ENCODE results near the gene RPS6KB2.
"Not testable (repeated sequence)": the region's sequence is repeated elsewhere in the genome, so short reads cannot be mapped to it uniquely, and the experiment has no call there.

RPS6KB2 gene

DNA sequence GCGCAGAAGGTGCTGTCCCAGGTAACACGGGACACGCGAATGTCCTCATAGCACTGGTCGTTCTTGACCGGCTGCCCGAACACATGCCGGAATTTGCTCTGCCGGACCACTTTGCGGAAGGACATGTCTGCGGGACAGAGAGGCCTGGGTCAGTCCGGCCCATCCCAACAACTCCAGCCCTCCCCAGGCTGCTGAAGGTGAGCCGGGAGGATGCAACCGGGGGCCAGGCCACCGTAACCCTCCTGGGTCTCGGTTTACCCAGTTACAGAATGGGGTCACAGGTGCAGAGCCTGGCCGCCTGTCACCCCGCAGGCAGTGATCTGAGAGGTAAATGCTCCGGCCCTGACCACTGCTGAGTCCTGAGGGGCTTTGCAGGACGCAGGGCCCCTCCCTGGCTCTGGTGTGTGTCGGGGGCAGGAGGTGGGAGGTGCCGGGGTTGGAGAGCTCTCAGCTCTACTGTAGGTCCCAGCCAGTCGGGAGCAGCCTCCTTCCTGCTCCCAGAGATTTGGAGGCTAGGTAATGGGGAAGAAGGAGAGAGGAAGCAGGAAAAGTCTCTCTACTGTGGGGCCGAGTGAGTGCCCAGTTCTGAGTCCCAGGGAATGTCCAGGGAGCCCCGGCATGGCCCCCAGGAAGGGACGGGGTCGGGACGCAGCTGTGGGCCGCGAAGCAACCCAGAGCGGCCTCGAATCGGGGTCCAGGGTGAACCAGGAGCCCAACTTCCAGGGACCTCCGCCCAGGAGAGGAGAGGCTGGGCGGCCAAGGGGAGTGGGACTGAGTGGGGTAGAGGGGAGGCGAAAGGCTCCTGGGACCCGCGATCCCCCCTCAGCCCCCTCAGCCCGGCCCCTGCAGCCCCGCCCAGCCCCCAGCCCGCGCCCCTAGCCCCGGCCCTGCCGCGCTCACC lies 14.5 kb downstream of the RPS6KB2 start:
- peak; percentile 34 for DNase-seq (ENCODE audit: low spot score)

- DNase-seq (ENCODE audit: low spot score) = no peak
Observed at GRCh38 chr11:67445515-67445914, 17.2 kb downstream of the RPS6KB2 start.

GRCh38 chr11:67448220-67448609 lies 19.9 kb downstream of the RPS6KB2 start:
- no peak for DNase-seq (ENCODE audit: low spot score)

- DNase-seq (ENCODE audit: low spot score) = no peak
Observed at GRCh38 chr11:67449116-67449844, 21.0 kb downstream of the RPS6KB2 start.

GRCh38 chr11:67450796-67451657 lies 22.7 kb downstream of the RPS6KB2 start:
- DNase-seq (ENCODE audit: low spot score) = no peak

DNA sequence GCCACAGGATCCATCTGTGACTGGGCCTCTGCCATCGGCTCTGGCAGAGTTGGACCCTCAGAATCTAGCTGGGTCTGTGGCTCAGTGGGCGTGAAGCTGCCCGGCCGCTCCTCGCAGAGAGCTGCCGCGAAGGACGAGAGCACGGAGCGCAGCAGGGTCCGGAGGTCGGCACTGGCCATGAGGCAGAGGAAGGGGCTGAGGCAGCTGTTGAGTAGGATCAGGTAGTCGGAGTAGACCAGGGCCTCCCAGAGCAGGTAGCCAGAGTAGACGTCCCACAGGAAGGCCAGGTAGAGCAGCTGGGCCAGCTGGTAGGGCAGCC lies 23.3 kb downstream of the RPS6KB2 start:
- no peak for DNase-seq (ENCODE audit: low spot score)

- no peak for DNase-seq (ENCODE audit: low spot score)
Observed at GRCh38 chr11:67452141-67452952, 24.1 kb downstream of the RPS6KB2 start, which contains the start of gene GPR152. Gene GPR152, minus strand, starts transcription at chr11:67452729. Its CDS starts 5 bp downstream, at chr11:67452724.

- no peak for DNase-seq (ENCODE audit: low spot score)
Observed at GRCh38 chr11:67453816-67454732, 25.8 kb downstream of the RPS6KB2 start.

GRCh38 chr11:67455054-67455453 lies 26.8 kb downstream of the RPS6KB2 start, which contains the start of gene CABP4:
Gene CABP4, plus strand, starts transcription at chr11:67455354. Its CDS starts 70 bp downstream, at chr11:67455424.
- DNase-seq (ENCODE audit: low spot score) = no peak

DNA sequence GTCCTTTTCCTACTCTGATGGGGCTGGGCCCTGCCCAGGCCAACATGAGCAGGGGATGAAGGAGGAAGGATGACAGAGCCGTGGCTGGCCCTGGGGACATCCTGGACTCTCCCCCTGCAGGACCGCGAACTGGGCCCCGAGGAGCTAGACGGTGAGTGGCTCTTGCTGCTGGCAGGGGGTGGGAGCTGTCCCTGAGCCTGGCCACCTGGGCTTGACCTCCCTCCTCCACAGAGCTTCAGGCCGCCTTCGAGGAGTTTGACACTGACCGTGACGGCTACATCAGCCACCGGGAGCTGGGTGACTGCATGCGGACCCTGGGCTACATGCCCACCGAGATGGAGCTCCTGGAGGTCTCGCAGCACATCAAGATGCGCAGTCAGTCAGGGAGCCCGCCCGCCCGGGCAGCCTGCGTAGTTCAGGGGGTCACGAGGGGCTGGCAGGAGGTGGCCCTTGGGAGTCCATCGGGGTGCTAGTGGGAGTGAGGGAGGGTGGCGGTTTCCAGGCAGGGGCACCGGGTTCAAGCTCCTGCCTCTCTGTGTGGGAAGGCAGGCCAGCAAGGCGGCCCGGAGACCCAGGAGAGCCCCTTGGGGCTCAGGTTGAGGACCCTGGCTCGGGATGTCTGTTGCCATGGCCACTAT lies 27.9 kb downstream of the RPS6KB2 start:
- no peak for DNase-seq (ENCODE audit: low spot score)

- DNase-seq (ENCODE audit: low spot score) = no peak
Observed at GRCh38 chr11:67457453-67457852, 29.2 kb downstream of the RPS6KB2 start.

DNA sequence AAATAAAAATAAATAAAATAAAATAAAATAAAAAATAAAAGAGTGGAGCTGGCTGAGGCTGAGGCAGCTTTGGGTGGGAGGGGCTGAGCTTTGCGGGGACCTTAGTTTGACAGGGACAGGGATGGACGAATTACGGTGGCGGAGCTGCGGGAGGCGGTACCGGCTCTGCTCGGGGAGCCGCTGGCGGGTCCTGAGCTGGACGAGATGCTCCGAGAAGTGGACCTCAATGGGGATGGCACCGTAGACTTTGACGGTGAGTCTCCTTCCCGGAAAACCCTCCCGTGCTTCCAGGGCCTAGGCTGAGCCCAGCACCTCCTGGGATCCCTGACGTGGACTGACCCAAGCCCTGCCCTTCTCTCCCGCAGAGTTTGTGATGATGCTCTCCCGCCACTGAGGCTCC lies 30.0 kb downstream of the RPS6KB2 start:
- DNase-seq (ENCODE audit: low spot score) = no peak

GRCh38 chr11:67463186-67463585 lies 34.9 kb downstream of the RPS6KB2 start:
- DNase-seq (ENCODE audit: low spot score) = no peak

DNA sequence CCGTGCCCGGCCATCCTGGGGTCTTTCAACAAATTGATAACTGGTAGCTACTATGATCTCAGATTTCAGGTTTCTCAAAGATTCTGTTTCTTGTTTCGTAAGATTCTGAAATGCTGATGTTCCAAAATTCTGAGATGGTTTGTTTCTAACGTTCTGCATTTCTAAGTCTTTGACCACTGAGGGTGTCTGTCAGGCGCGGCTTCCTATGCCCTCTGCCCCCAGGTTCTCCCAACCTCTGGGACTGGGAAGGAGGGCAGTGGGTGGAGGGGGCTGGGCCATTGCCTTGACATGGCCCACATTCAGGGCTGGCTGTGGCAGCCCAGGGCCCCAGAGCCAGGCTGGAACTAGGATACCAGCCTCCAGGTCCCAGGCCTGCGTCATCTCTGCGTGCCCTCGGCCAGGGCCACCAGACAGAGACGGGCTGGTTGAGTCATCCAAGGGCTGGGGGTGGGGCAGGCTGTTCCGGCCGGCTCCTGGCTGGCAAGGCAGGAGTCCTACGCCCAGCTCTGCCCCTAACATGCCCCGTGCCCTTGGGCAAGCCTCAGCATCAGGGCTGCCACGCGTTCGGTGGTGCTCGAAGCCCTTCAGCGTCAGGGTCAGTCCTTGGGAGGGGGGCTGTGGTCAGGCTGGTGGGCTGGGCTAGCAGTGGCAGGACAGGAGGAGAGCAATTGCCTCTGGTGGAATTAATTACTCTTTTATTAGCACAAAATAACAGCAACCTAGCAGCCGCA lies 35.6 kb downstream of the RPS6KB2 start:
- DNase-seq (ENCODE audit: low spot score) = peak; percentile 83

DNA sequence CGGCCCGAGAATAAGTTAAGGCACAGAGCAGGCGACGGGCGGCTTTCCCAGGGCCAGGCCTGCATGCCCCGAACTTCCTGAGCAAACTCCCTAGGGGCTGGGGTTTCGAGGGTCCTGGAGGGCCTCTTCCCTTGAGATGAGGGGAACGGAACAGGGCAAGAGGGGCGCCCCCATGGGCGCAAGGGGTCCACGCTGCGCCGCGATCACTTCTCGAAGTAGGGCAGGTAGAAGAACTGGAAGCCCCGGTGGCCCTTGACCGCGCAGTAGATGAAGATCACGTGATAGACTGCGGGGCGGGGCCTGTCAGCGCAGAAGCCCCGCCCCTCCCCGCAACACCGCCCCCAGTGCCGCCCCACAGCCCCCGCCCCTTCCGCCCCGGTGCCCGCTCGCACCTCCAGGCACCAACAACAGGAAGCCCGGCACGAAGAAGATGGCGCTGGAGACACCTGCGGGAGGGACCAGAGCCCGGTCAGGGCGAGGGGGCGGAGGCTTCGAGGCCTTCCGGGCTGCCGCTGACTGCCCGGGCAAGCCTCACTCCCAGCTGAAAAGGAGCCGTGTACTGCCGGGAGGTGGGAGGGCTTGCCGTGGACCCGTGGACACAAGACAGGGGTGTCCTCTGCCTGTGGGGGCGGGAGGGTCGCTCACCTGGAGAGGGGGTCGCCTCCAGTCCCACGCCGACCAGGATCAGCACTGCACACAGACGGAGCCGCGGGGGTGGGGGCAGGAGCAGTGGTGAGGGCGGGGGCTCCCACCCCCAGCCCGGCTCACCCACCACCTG lies 36.3 kb downstream of the RPS6KB2 start:
- DNase-seq (ENCODE audit: low spot score) = peak; percentile 93

GRCh38 chr11:67465189-67465510 lies 36.9 kb downstream of the RPS6KB2 start:
- DNase-seq (ENCODE audit: low spot score) = no peak

DNA sequence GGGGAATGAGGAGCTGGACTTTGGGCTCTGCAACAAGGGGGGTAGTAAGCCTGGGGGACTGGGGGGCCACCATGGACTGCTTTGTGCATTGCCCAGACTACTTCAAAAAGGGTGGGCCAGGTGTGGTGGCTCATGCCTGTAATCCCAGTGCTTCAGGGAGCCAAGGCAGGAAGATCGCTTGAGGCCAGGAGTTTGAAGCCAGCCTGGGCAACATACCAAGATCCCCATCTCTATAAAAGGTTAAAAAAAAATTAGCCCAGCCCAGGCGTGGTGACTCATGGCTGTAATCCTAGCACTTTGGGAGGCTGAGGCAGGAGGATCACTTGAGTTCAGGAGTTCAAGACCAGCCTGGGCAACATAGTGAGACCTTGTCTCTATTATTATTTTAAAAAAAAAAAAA lies 37.2 kb downstream of the RPS6KB2 start:
- not testable (repeated sequence) for DNase-seq (ENCODE audit: low spot score)

GRCh38 chr11:67466367-67466766 lies 38.1 kb downstream of the RPS6KB2 start:
- DNase-seq (ENCODE audit: low spot score) = no peak
